Activated CD4-positive, CD25-positive, alpha-beta regulatory T cell treated with anti-CD3 and anti-CD28 coated beads, Interleukin-2, amount 50 U/mL, for 72 hours (primary cell): Measurements from ENCODE around the gene POU2AF3.

Experiments used
- DNase-seq: peaks from one replicate; pipeline ENCODE4 v3.0.0; 2021

The POU2AF3 gene

GRCh38 chr11:111353776-111354600 lies 55.6 kb downstream of the POU2AF3 start:
- DNase-seq, result no peak

GRCh38 chr11:111354601-111354891 lies 56.2 kb downstream of the POU2AF3 start:
- no peak for DNase-seq

- no peak for DNase-seq
Observed at GRCh38 chr11:111355101-111355500, 56.8 kb downstream of the POU2AF3 start.

GRCh38 chr11:111355956-111356659 lies 57.8 kb downstream of the POU2AF3 start:
- DNase-seq, result no peak

- DNase-seq, result no peak
Observed at GRCh38 chr11:111356660-111357048, 58.3 kb downstream of the POU2AF3 start.

- no peak for DNase-seq
Observed at GRCh38 chr11:111357150-111358037, 59.0 kb downstream of the POU2AF3 start.
